Calu3 (cell line): ENCODE data around the gene FTSJ1. TPM values are rescaled to one million over a fixed set of nuclear protein-coding genes. Genes with fewer than 3 reads are reported as not detected.

ENCODE experiments used
- BruUV-seq: library from RNA; stranded (reverse); fragments of 400-500 nt; replicated peaks from 2 replicates; lab custom pipeline; 2021; lab: Mats Ljungman, UMichigan
- CTCF ChIA-PET: fragments of 300-600 bp; sonication (Branson Sonifier 250); formaldehyde crosslinking; loops from one replicate; lab custom pipeline; 2022; ENCODE audit warnings: antibody characterized with exemption; lab: Charles Lee
- DNase-seq: peaks from one replicate; pipeline ENCODE4 v3.0.0; 2022
- H3K27ac Mint-ChIP-seq: one replicate; pipeline ENCODE4 v1.8.0; 2022; ENCODE audit warnings: mixed read lengths; ENCODE audit not compliant: unreplicated experiment
- H3K27me3 Mint-ChIP-seq: one replicate; pipeline ENCODE4 v1.8.0; 2022; ENCODE audit warnings: mixed read lengths; ENCODE audit not compliant: unreplicated experiment
- H3K36me3 Mint-ChIP-seq: one replicate; pipeline ENCODE4 v1.8.0; 2022; ENCODE audit warnings: mild to moderate bottlenecking, moderate library complexity, mixed read lengths; ENCODE audit not compliant: insufficient read depth, unreplicated experiment
- H3K4me1 Mint-ChIP-seq: one replicate; pipeline ENCODE4 v1.8.0; 2022; ENCODE audit warnings: mild to moderate bottlenecking, low read depth, mixed read lengths; ENCODE audit not compliant: unreplicated experiment
- H3K4me3 Mint-ChIP-seq: one replicate; pipeline ENCODE4 v1.8.0; 2022; ENCODE audit warnings: mild to moderate bottlenecking, low read depth, moderate library complexity, mixed read lengths; ENCODE audit not compliant: unreplicated experiment
- H3K9me3 Mint-ChIP-seq: one replicate; pipeline ENCODE4 v1.8.0; 2022; ENCODE audit warnings: low read depth, mixed read lengths; ENCODE audit not compliant: unreplicated experiment
- intact Hi-C: fragments of 100-400 bp; cut with micrococcal nuclease; formaldehyde crosslinking; loops from one replicate; pipeline ENCODE4 v1.10.0; 2022; ENCODE audit not compliant: unreplicated experiment
- total RNA-seq: library from RNA; stranded (reverse); gene quantifications from 2 replicates; pipeline ENCODE4 v1.2.3, GENCODE V29; 2022
- TF ChIP-seq, protein P1 (sequence below): fragments of 200-600 bp; IDR thresholded peaks from one replicate; pipeline ENCODE4 v1.8.0; 2022; ENCODE audit warnings: antibody characterized with exemption; ENCODE audit not compliant: unreplicated experiment

Gene FTSJ1
- total RNA-seq, 1 experiment from 2014 or later: 75.2 TPM

DNA sequence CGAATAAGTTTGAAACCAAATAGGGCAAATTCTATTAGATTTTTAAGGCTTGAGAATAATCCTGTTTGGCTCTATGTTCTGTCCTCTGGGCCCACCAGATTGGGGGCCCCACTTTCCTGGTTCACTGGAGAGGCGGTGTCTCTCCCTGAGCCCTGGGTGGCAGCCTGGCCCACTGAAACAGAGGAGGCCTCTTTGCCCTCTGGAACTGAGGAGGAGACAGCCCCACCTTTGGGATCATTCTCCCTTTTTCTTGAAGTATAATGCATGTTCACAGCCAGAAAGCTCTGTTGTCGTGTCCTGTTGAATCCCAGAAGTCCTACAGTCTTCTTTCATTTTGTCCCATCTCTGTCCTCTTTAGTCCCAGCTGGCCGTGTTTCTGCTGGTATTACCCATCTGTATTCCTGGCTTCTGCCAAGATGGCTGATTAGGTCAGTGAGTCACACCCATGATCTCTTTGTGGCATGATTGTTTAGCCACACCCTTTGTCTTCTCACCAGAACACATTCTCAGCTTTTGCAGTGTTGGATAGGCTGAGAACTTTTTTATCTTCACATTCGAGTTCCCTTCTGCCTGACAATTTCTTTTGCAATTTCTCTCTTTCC, 55.5 kb downstream of the FTSJ1 start:
- intact Hi-C loops: no loop called here
- H3K4me3 Mint-ChIP-seq: no peak overlapping the region
- H3K9me3 Mint-ChIP-seq: no peaks in the 10 kb centered on the region
- peaks cover 16% of the 10 kb centered on the region for H3K36me3 Mint-ChIP-seq
- H3K27me3 Mint-ChIP-seq: no peaks in the 10 kb centered on the region
- peak overlapping the region; percentile 66 for H3K27ac Mint-ChIP-seq
- no TSS peak for BruUV-seq
- H3K4me1 Mint-ChIP-seq: peaks cover 19% of the 10 kb centered on the region
- CTCF ChIA-PET: interaction anchor here (0.5 to 1.5 kb wide), 2 partner anchors 8 to 444 kb away, joined by 4 to 8 read pairs; partner anchors contain the start of gene TBC1D25
- TF ChIP-seq, protein P1, sequence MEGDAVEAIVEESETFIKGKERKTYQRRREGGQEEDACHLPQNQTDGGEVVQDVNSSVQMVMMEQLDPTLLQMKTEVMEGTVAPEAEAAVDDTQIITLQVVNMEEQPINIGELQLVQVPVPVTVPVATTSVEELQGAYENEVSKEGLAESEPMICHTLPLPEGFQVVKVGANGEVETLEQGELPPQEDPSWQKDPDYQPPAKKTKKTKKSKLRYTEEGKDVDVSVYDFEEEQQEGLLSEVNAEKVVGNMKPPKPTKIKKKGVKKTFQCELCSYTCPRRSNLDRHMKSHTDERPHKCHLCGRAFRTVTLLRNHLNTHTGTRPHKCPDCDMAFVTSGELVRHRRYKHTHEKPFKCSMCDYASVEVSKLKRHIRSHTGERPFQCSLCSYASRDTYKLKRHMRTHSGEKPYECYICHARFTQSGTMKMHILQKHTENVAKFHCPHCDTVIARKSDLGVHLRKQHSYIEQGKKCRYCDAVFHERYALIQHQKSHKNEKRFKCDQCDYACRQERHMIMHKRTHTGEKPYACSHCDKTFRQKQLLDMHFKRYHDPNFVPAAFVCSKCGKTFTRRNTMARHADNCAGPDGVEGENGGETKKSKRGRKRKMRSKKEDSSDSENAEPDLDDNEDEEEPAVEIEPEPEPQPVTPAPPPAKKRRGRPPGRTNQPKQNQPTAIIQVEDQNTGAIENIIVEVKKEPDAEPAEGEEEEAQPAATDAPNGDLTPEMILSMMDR: no peak
- DNase-seq: peak; percentile 12

DNA sequence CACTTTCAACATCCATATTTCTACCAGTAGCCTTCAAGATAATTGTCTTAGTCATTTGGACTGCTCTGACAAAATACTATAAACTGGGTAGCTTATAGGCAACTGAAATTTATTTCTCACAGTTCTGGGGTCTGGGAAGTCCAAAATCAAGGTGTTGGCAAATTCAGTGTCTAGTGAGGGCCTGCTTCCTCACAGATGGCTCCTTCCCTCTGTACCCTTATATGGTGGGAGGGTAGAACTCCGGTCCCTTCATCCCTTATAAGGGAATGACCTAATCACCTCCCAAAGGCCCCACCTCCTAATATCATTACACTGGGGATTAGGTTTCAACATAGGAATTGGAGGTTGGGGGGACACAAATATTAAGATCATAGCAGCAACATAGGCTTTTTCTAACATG, 56.2 kb downstream of the FTSJ1 start:
- Mint-ChIP-seq H3K27me3 (no peaks in the 10 kb centered on the region), H3K27ac (peak overlapping the region; percentile 66), H3K4me1 (peaks cover 13% of the 10 kb centered on the region), H3K4me3 (no peak overlapping the region), H3K9me3 (no peaks in the 10 kb centered on the region), H3K36me3 (peaks cover 12% of the 10 kb centered on the region)
- TF ChIP-seq, protein P1: no peak
- intact Hi-C loops: no loop called here
- DNase-seq: no peak
- CTCF ChIA-PET: no interaction called here
- BruUV-seq: no TSS peak

DNA sequence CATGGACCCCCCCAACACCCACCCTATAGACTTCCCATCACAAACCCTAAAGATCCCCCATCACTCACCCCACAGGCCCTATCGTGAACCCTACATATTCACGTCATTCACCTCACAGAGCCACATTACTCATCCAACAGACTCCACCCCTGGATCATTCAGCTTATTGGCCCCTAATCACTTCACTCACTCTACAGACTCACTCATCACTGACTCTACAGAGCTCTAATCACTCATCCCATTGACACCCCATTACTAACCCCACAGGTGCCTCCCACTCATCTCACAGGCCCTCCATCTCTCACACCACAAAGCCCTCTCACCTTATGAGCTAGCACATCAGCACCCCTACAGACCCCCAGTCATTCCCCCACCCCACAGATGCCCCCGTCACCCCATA, 57.2 kb downstream of the FTSJ1 start:
- CTCF ChIA-PET: no interaction called here
- H3K9me3 Mint-ChIP-seq: no peaks in the 10 kb centered on the region
- peaks cover 11% of the 10 kb centered on the region for H3K36me3 Mint-ChIP-seq
- no peaks in the 10 kb centered on the region for H3K27me3 Mint-ChIP-seq
- peaks cover 13% of the 10 kb centered on the region for H3K4me1 Mint-ChIP-seq
- DNase-seq: no peak
- no peak overlapping the region for H3K4me3 Mint-ChIP-seq
- BruUV-seq: no TSS peak
- H3K27ac Mint-ChIP-seq: peak overlapping the region; percentile 8
- TF ChIP-seq, protein P1: no peak
- intact Hi-C loops: no loop called here

Other genes with a start within 250 kb of the FTSJ1 start
- not detected in 2 replicates for gene SSX1, start 220.8 kb upstream of the FTSJ1 start, total RNA-seq
- gene SSX3, start 119.5 kb upstream of the FTSJ1 start, total RNA-seq: not detected in 2 replicates
- gene SSX4, start 92.7 kb upstream of the FTSJ1 start, total RNA-seq: not detected in 2 replicates
- gene SSX4B, start 64.2 kb upstream of the FTSJ1 start, total RNA-seq: not detected in 2 replicates
- 0.33 and 0.54 TPM in 2 replicates for gene SLC38A5, start 5.9 kb upstream of the FTSJ1 start, total RNA-seq
- 15.6 and 19.3 TPM in 2 replicates for gene PORCN, start 32.8 kb downstream of the FTSJ1 start, total RNA-seq
- gene EBP, start 45.6 kb downstream of the FTSJ1 start, total RNA-seq: 159 and 186 TPM in 2 replicates
- gene TBC1D25, start 63.5 kb downstream of the FTSJ1 start, total RNA-seq: 18.2 and 19.4 TPM in 2 replicates
- gene RBM3, start 98.3 kb downstream of the FTSJ1 start, total RNA-seq: 218 and 248 TPM in 2 replicates
- 68.4 and 81.2 TPM in 2 replicates for gene WDR13, start 121.3 kb downstream of the FTSJ1 start, total RNA-seq
- gene WAS, start 207.6 kb downstream of the FTSJ1 start, total RNA-seq: 1.1 TPM in 1 of 2 replicates, not detected in the other
- 20.8 and 23.3 TPM in 2 replicates for gene SUV39H1, start 220.5 kb downstream of the FTSJ1 start, total RNA-seq